OCI-LY3 (cell line): ENCODE results near the gene IL32.

Experiments used
- CTCF ChIP-seq: fragments of 200-600, 300-600 bp; sonication (generic); IDR thresholded peaks from 2 replicates; pipeline ENCODE4 v1.5.1; 2014; ENCODE audit warnings: antibody characterized with exemption, low read length, low read depth
- EZH2phosphoT487 ChIP-seq: fragments of 200-600 bp; shearing (Covaris generic); IDR thresholded peaks from 2 replicates; pipeline ENCODE4 v1.6.1; 2018; ENCODE audit warnings: antibody characterized with exemption, mixed run types, low read depth

- TF ChIP-seq CTCF: no peak
- no peak for TF ChIP-seq EZH2phosphoT487
These were observed 10.1 kb downstream of the IL32 start for GRCh38 chr16:3075523-3075915.
